LNCaP clone FGC (cell line): ENCODE measurements around the gene GLIPR1L2.
"Not testable (repeated sequence)": the region's sequence is repeated elsewhere in the genome, so short reads cannot be mapped to it uniquely, and the experiment has no call there.

Source experiments
- DNase-seq: peaks from one replicate; pipeline ENCODE4 v3.0.0-alpha.2; 2011; ENCODE audit warnings: low read depth
- H3K4me3 ChIP-seq: 2 replicates; pipeline ENCODE4 v1.5.1; 2011; ENCODE audit warnings: mild to moderate bottlenecking, low read depth, low read length, control low read depth
- CTCF ChIP-seq: IDR thresholded peaks from 2 replicates; pipeline ENCODE4 v1.5.1; 2012; ENCODE audit warnings: mild to moderate bottlenecking; ENCODE audit not compliant: control insufficient read depth, insufficient read depth; ENCODE audit errors: extremely low read depth

The GLIPR1L2 gene

DNA sequence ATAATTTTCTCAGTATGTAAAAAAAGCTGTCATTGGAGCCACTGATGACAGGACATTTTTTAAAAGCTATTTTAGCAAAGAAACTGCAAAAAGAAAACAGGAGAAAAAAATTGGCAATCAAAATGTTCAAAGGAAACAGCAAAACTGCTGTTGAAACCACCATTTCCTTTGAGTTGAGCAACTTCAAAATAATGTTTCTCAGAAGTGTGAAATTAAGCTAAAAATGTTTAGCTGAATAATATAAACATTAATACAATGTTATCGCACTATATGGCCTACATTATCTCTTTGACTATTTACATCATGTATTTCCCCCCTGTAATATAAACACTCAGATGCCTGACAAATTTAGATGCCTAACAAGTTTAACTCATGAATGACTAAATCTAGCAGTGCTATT lies 66.3 kb downstream of the GLIPR1L2 start:
- no peak for DNase-seq
- TF ChIP-seq CTCF: no peak

GRCh38 chr12:75457866-75458265 lies 67.0 kb downstream of the GLIPR1L2 start:
- H3K4me3 ChIP-seq, DNase-seq: not testable (repeated sequence)

More for the DNA sequence above, 66.3 kb downstream of the GLIPR1L2 start:
- no peak overlapping the region for H3K4me3 ChIP-seq

- TF ChIP-seq CTCF: no peak
- no peak for DNase-seq
- H3K4me3 ChIP-seq: no peak overlapping the region
These were observed 68.9 kb downstream of the GLIPR1L2 start for GRCh38 chr12:75459755-75460154.

DNA sequence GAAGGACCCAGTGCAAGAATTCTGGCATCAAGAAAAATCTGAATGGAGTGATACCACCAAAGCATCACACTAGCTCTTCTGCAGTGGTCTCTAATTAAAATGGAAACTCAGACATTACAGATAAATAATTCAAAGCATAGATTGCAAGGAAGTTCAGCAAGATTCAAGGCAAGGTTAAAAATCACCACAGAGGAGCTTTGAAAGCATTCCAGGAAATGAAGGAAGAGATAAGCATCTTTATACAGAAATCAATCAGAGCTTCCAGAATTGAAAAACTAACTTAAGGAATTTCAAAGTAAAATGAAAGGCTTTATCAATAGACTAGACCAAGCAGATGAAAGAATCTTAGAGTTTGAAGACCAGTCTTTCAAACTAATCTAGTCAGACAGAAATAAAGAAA lies 69.3 kb downstream of the GLIPR1L2 start:
- H3K4me3 ChIP-seq: no peak overlapping the region
- no peak for DNase-seq
- no peak for TF ChIP-seq CTCF

- no peak for TF ChIP-seq CTCF
- DNase-seq: no peak
- no peak overlapping the region for H3K4me3 ChIP-seq
These were observed 81.3 kb downstream of the GLIPR1L2 start for GRCh38 chr12:75471902-75472890.

GRCh38 chr12:75474116-75474515 lies 83.2 kb downstream of the GLIPR1L2 start:
- no peak overlapping the region for H3K4me3 ChIP-seq
- no peak for TF ChIP-seq CTCF
- no peak for DNase-seq

- DNase-seq: no peak
- no peak for TF ChIP-seq CTCF
- H3K4me3 ChIP-seq: no peak overlapping the region
These were observed 85.2 kb downstream of the GLIPR1L2 start for GRCh38 chr12:75476071-75476470.
